ENCODE measurements around the gene NTSR2. TPM values are rescaled to one million over a fixed set of nuclear protein-coding genes. Genes with fewer than 3 reads are reported as not detected.

The NTSR2 gene
- total RNA-seq, 1 donor = not detected

DNA sequence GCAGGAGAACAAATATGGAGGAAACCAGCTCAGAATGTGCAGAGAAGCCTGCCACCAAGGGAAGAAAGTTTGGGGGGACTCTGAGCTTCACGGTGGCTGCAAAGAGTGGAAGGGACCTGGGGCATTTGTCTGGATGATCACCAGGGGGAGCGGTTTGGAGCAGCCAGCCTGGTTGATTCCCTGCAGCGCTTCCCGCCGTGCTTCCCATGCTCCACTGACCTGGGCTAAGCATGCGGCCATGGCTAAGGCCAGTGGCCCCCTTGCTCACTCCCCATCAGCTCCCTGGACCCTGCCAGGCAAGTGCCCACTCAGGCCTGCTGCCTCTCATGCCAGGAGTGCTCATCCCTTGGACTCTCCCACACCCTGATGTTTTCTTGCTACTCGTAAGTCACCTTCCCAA, 27.0 kb downstream of the NTSR2 start:
- DNase-seq (ENCODE audit: low read depth) = no peak
- TF ChIP-seq, protein P1, sequence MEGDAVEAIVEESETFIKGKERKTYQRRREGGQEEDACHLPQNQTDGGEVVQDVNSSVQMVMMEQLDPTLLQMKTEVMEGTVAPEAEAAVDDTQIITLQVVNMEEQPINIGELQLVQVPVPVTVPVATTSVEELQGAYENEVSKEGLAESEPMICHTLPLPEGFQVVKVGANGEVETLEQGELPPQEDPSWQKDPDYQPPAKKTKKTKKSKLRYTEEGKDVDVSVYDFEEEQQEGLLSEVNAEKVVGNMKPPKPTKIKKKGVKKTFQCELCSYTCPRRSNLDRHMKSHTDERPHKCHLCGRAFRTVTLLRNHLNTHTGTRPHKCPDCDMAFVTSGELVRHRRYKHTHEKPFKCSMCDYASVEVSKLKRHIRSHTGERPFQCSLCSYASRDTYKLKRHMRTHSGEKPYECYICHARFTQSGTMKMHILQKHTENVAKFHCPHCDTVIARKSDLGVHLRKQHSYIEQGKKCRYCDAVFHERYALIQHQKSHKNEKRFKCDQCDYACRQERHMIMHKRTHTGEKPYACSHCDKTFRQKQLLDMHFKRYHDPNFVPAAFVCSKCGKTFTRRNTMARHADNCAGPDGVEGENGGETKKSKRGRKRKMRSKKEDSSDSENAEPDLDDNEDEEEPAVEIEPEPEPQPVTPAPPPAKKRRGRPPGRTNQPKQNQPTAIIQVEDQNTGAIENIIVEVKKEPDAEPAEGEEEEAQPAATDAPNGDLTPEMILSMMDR (IDR thresholded peaks at IDR 0.05; ENCODE audit: insufficient read depth, low read depth, low read length) = peak; percentile 9
- H3K4me3 ChIP-seq (ENCODE audit: low read depth, low read length) = no peak overlapping the region

DNA sequence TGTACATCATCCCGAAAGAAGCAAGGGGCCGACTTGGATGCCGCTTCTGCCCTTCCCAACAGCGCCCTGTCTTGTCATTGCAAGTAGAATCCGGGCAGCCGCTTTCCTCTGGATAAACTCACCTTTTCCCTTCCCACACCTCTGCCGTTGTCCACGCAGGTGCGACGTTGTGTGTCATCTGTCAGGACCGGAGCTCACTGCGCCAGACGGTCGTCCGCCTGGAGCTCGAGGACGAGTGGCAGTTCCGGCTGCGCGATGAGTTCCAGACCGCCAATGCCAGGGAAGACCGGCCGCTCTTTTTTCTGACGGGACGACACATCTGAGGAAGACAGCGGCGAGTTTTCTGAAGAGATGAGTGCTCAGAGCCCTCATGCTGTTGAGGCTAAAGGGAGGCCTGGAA, 29.9 kb downstream of the NTSR2 start:
- DNase-seq (ENCODE audit: low read depth) = no peak
- no peak overlapping the region for H3K4me3 ChIP-seq (ENCODE audit: low read depth, low read length)
- TF ChIP-seq, protein P1 (IDR thresholded peaks at IDR 0.05; ENCODE audit: insufficient read depth, low read depth, low read length) = no peak

DNA sequence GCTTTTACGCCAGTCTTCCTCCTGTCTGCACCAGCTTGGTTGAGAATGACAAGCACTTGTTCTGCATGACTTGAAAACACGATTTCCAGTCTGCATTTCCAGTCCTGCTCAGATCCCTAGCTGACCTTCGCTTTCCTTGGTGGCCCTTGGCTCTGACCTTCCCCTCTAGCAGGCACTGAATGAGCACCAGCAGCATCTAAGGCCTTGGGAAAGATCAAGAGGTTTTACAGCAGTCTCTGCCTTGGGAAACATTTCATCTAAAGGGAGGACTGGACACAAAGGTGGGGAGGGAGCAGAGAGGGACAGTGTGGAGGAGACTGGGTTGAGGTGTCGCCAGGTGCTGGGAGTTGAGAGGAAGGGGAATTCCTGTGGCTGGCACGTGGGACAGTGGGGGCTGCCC, 30.5 kb downstream of the NTSR2 start:
- H3K4me3 ChIP-seq (ENCODE audit: low read depth, low read length) = no peak overlapping the region
- TF ChIP-seq, protein P1 (IDR thresholded peaks at IDR 0.05; ENCODE audit: insufficient read depth, low read depth, low read length) = no peak
- DNase-seq (ENCODE audit: low read depth) = no peak

DNA sequence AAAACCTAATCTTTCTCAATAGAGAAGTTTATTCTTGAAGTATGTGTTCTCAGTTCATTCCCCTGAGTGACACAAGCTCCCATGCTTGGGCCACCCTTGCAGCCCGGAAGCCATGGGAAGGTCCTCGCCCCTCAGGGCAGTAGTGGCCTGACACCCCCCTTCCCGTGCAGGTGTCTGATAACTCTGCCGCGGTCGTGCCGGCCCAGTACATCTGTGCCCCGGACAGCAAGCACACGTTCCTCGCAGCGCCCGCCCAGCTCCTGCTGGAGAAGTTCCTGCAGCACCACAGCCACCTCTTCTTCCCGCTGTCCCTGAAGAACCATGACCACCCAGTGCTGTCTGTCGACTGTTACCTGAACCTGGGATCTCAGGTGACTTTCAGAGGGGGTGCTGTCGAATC, 32.4 kb downstream of the NTSR2 start:
- no peak for DNase-seq (ENCODE audit: low read depth)
- no peak overlapping the region for H3K4me3 ChIP-seq (ENCODE audit: low read depth, low read length)
- TF ChIP-seq, protein P1 (IDR thresholded peaks at IDR 0.05; ENCODE audit: insufficient read depth, low read depth, low read length) = no peak

DNA sequence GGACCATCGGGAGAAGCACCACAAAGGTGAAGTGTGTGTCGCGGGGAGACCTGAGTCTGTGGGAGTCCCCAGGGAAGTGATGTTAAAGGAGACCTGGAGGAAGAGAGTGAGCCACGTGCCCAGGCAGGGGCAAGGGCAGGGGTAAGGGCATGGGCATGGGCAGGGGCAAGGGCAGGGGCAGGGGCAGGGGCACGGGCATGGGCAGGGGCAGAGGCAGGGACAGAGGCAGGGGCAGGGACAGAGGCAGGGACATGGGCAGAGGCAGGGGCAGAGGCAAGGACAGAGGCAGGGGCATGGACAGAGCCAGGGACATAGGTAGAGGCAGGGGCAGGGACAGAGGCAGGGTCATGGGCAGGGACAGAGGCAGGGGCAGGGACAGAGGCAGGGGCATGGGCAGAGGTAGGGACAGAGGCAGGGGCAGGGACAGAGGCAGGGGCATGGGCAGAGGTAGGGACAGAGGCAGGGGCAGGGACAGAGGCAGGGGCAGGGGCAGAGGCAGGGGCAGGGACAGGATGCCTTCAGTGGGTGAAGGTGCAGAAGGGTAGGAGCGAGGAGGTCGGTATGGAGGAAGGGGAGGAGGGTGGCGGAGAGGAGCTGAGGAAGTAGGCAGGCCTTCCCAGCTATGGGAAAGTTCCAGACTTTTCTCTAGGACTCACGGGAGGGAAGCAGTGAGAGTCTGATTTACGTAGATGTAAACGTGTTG, 33.3 kb downstream of the NTSR2 start:
- DNase-seq (ENCODE audit: low read depth) = no peak
- H3K4me3 ChIP-seq (ENCODE audit: low read depth, low read length) = no peak overlapping the region
- TF ChIP-seq, protein P1 (IDR thresholded peaks at IDR 0.05; ENCODE audit: insufficient read depth, low read depth, low read length) = no peak

DNA sequence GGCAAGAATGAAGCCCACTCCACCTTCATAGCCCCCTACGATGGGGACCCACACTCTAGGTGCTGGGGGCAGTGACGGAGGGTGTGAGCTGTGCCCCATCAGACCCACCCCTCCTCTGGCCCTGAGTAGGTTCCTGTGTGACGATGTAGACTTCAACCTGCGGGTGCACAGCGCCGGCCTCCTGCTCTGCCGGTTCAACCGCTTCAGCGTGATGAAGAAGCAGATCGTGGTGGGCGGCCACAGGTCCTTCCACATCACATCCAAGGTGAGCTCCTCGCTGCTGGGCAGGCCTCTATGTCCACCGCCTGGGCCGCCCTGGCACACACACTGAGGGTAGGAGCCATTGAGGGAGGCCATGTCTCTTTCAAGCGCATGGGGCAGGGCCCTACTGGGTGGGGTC, 34.9 kb downstream of the NTSR2 start:
- no peak overlapping the region for H3K4me3 ChIP-seq (ENCODE audit: low read depth, low read length)
- TF ChIP-seq, protein P1 (IDR thresholded peaks at IDR 0.05; ENCODE audit: insufficient read depth, low read depth, low read length) = no peak
- DNase-seq (ENCODE audit: low read depth) = no peak

DNA sequence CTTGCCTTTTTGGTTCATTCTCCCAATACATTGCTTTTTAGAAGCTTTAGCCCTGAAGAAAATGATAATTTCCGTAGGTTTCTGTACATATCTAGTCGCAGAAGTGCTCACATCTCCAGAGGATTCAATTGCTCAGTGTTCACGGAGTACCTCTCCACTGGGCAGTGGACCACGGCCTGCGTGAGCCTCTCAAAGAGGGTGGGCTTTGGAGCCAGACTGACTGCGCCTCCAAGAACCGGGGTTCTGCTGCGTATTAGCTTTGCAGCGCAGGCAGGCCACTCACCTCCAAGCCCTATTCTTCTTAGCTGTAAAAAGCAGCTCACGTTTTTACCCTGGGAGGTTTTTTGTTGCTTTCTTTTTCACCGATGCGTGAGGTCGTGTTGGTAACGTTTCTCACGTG, 35.4 kb downstream of the NTSR2 start:
- TF ChIP-seq, protein P1 (IDR thresholded peaks at IDR 0.05; ENCODE audit: insufficient read depth, low read depth, low read length) = no peak
- DNase-seq (ENCODE audit: low read depth) = no peak
- H3K4me3 ChIP-seq (ENCODE audit: low read depth, low read length) = no peak overlapping the region
